Measurements from ENCODE around the gene IDE.

IDE gene

GRCh38 chr10:92523639-92524038, 50.3 kb downstream of the IDE start:
- no peak overlapping the region for H2AFZ ChIP-seq
- H3K9ac ChIP-seq = no peak overlapping the region
- no peak overlapping the region for H3K4me2 ChIP-seq (ENCODE audit: low read length)
- no peaks in the 10 kb centered on the region for H3K9me3 ChIP-seq (ENCODE audit: control insufficient read depth, low read length)
- no peak overlapping the region for H3K4me3 ChIP-seq (ENCODE audit: low read depth, low read length)
- H3K27ac ChIP-seq = no peak overlapping the region
- H3K27me3 ChIP-seq (ENCODE audit: control insufficient read depth, insufficient read depth, low read length) = no peaks in the 10 kb centered on the region
- H3K79me2 ChIP-seq = no peaks in the 10 kb centered on the region
- TF ChIP-seq CTCF (IDR thresholded peaks at IDR 0.05) = no peak
- peaks cover 2% of the 10 kb centered on the region for H3K36me3 ChIP-seq (ENCODE audit: control insufficient read depth, insufficient read depth, low read length)
- no peaks in the 10 kb centered on the region for H3K4me1 ChIP-seq

- peaks cover 3% of the 10 kb centered on the region for H3K79me2 ChIP-seq
- no peak overlapping the region for H2AFZ ChIP-seq
- H3K27me3 ChIP-seq (ENCODE audit: control insufficient read depth, insufficient read depth, low read length) = no peaks in the 10 kb centered on the region
- no peaks in the 10 kb centered on the region for H3K9me3 ChIP-seq (ENCODE audit: control insufficient read depth, low read length)
- H3K27ac ChIP-seq = no peak overlapping the region
- peaks cover 2% of the 10 kb centered on the region for H3K36me3 ChIP-seq (ENCODE audit: control insufficient read depth, insufficient read depth, low read length)
- no peak overlapping the region for H3K9ac ChIP-seq
- TF ChIP-seq CTCF (IDR thresholded peaks at IDR 0.05) = peak; percentile 80
- H3K4me3 ChIP-seq (ENCODE audit: low read depth, low read length) = no peak overlapping the region
- no peaks in the 10 kb centered on the region for H3K4me1 ChIP-seq
- H3K4me2 ChIP-seq (ENCODE audit: low read length) = no peak overlapping the region
Observed at GRCh38 chr10:92517034-92517655, 56.7 kb downstream of the IDE start.

GRCh38 chr10:92508866-92509265, 65.0 kb downstream of the IDE start:
- H3K27ac ChIP-seq = no peak overlapping the region
- no peak overlapping the region for H2AFZ ChIP-seq
- no peaks in the 10 kb centered on the region for H3K4me1 ChIP-seq
- no peak for TF ChIP-seq CTCF (IDR thresholded peaks at IDR 0.05)
- H3K9me3 ChIP-seq (ENCODE audit: control insufficient read depth, low read length) = no peaks in the 10 kb centered on the region
- H3K79me2 ChIP-seq = no peaks in the 10 kb centered on the region
- H3K4me3 ChIP-seq (ENCODE audit: low read depth, low read length) = no peak overlapping the region
- no peaks in the 10 kb centered on the region for H3K27me3 ChIP-seq (ENCODE audit: control insufficient read depth, insufficient read depth, low read length)
- no peaks in the 10 kb centered on the region for H3K36me3 ChIP-seq (ENCODE audit: control insufficient read depth, insufficient read depth, low read length)
- H3K9ac ChIP-seq = no peak overlapping the region
- H3K4me2 ChIP-seq (ENCODE audit: low read length) = no peak overlapping the region

- Histone ChIP-seq H3K9ac (no peak overlapping the region), H3K4me3 (ENCODE audit: low read depth, low read length) (no peak overlapping the region), H3K9me3 (ENCODE audit: control insufficient read depth, low read length) (no peaks in the 10 kb centered on the region), H3K4me2 (ENCODE audit: low read length) (no peak overlapping the region), H3K27ac (no peak overlapping the region), H2AFZ (no peak overlapping the region), H3K4me1 (no peaks in the 10 kb centered on the region), H3K27me3 (ENCODE audit: control insufficient read depth, insufficient read depth, low read length) (no peaks in the 10 kb centered on the region), H3K79me2 (no peaks in the 10 kb centered on the region), H3K36me3 (ENCODE audit: control insufficient read depth, insufficient read depth, low read length) (no peaks in the 10 kb centered on the region)
- no peak for TF ChIP-seq CTCF (IDR thresholded peaks at IDR 0.05)
Observed at GRCh38 chr10:92506336-92506735, 67.6 kb downstream of the IDE start.

GRCh38 chr10:92505044-92505443, 68.8 kb downstream of the IDE start:
- no peak for TF ChIP-seq CTCF (IDR thresholded peaks at IDR 0.05)
- Histone ChIP-seq H3K9ac (no peak overlapping the region), H3K36me3 (ENCODE audit: control insufficient read depth, insufficient read depth, low read length) (no peaks in the 10 kb centered on the region)

More at GRCh38 chr10:92505044-92505443, 68.8 kb downstream of the IDE start:
- no peak overlapping the region for H3K27ac ChIP-seq
- H3K79me2 ChIP-seq = no peaks in the 10 kb centered on the region
- H3K4me3 ChIP-seq (ENCODE audit: low read depth, low read length) = no peak overlapping the region
- H3K9me3 ChIP-seq (ENCODE audit: control insufficient read depth, low read length) = no peaks in the 10 kb centered on the region
- no peak overlapping the region for H2AFZ ChIP-seq
- no peaks in the 10 kb centered on the region for H3K27me3 ChIP-seq (ENCODE audit: control insufficient read depth, insufficient read depth, low read length)
- H3K4me1 ChIP-seq = no peaks in the 10 kb centered on the region
- no peak overlapping the region for H3K4me2 ChIP-seq (ENCODE audit: low read length)

Measured in parathyroid adenoma (tissue), 2 donors.